ENCODE data around the gene CTNNA1.
"Not testable (repeated sequence)": the region's sequence is repeated elsewhere in the genome, so short reads cannot be mapped to it uniquely, and the experiment has no call there.

Gene CTNNA1

GRCh38 chr5:138733509-138733908, 19.7 kb upstream of the CTNNA1 start:
- Mint-ChIP-seq H3K36me3 (ENCODE audit: low read depth) (no peaks in the 10 kb centered on the region), H3K9me3 (no peaks in the 10 kb centered on the region), H3K27me3 (ENCODE audit: low read depth) (peaks cover 23% of the 10 kb centered on the region), H3K4me1 (ENCODE audit: low read depth) (peaks cover 3% of the 10 kb centered on the region), H3K27ac (no peak overlapping the region), H3K4me3 (no peak overlapping the region)

- Mint-ChIP-seq H3K9me3 (no peaks in the 10 kb centered on the region), H3K27ac (no peak overlapping the region), H3K27me3 (ENCODE audit: low read depth) (peaks cover 15% of the 10 kb centered on the region), H3K36me3 (ENCODE audit: low read depth) (no peaks in the 10 kb centered on the region), H3K4me1 (ENCODE audit: low read depth) (peaks cover 7% of the 10 kb centered on the region), H3K4me3 (no peak overlapping the region)
Measured at GRCh38 chr5:138736293-138736692, 16.9 kb upstream of the CTNNA1 start.

GRCh38 chr5:138737494-138738265, 15.5 kb upstream of the CTNNA1 start:
- Mint-ChIP-seq H3K4me3 (no peak overlapping the region), H3K4me1 (ENCODE audit: low read depth) (peaks cover 16% of the 10 kb centered on the region), H3K9me3 (no peaks in the 10 kb centered on the region), H3K36me3 (ENCODE audit: low read depth) (no peaks in the 10 kb centered on the region), H3K27me3 (ENCODE audit: low read depth) (peaks cover 15% of the 10 kb centered on the region), H3K27ac (no peak overlapping the region)

- Mint-ChIP-seq H3K4me1 (ENCODE audit: low read depth) (peaks cover 19% of the 10 kb centered on the region), H3K9me3 (no peaks in the 10 kb centered on the region), H3K27me3 (ENCODE audit: low read depth) (peaks cover 9% of the 10 kb centered on the region), H3K27ac (no peak overlapping the region), H3K4me3 (no peak overlapping the region), H3K36me3 (ENCODE audit: low read depth) (no peaks in the 10 kb centered on the region)
Measured at GRCh38 chr5:138738399-138738798, 14.8 kb upstream of the CTNNA1 start.

GRCh38 chr5:138739938-138740337, 13.3 kb upstream of the CTNNA1 start:
- Mint-ChIP-seq H3K9me3 (no peaks in the 10 kb centered on the region), H3K27ac (no peak overlapping the region), H3K36me3 (ENCODE audit: low read depth) (no peaks in the 10 kb centered on the region), H3K4me3 (no peak overlapping the region), H3K27me3 (ENCODE audit: low read depth) (peaks cover 8% of the 10 kb centered on the region), H3K4me1 (ENCODE audit: low read depth) (peaks cover 19% of the 10 kb centered on the region)

GRCh38 chr5:138743484-138743883, 9.7 kb upstream of the CTNNA1 start:
- Mint-ChIP-seq H3K36me3 (ENCODE audit: low read depth) (no peaks in the 10 kb centered on the region), H3K4me3 (no peak overlapping the region), H3K27me3 (ENCODE audit: low read depth) (peaks cover 7% of the 10 kb centered on the region)

GRCh38 chr5:138745268-138745667, 8.0 kb upstream of the CTNNA1 start:
- Mint-ChIP-seq H3K4me1 (ENCODE audit: low read depth) (peaks cover 12% of the 10 kb centered on the region), H3K4me3 (no peak overlapping the region), H3K36me3 (ENCODE audit: low read depth) (no peaks in the 10 kb centered on the region), H3K9me3 (no peaks in the 10 kb centered on the region), H3K27ac (peak overlapping the region; percentile 28), H3K27me3 (ENCODE audit: low read depth) (peaks cover 17% of the 10 kb centered on the region)

More at GRCh38 chr5:138743484-138743883, 9.7 kb upstream of the CTNNA1 start:
- Mint-ChIP-seq H3K27ac (no peak overlapping the region), H3K9me3 (no peaks in the 10 kb centered on the region), H3K4me1 (ENCODE audit: low read depth) (peaks cover 16% of the 10 kb centered on the region)

GRCh38 chr5:138748630-138749081, 4.6 kb upstream of the CTNNA1 start:
- Mint-ChIP-seq H3K27me3 (ENCODE audit: low read depth) (peaks cover 34% of the 10 kb centered on the region), H3K36me3 (ENCODE audit: low read depth) (no peaks in the 10 kb centered on the region), H3K9me3 (no peaks in the 10 kb centered on the region), H3K4me3 (no peak overlapping the region), H3K27ac (no peak overlapping the region), H3K4me1 (ENCODE audit: low read depth) (no peaks in the 10 kb centered on the region)

- not testable (repeated sequence) for H3K9me3 Mint-ChIP-seq; H3K36me3 Mint-ChIP-seq (ENCODE audit: low read depth); H3K4me3 Mint-ChIP-seq; H3K27ac Mint-ChIP-seq
- Mint-ChIP-seq H3K4me1 (ENCODE audit: low read depth) (peaks cover 11% of the 10 kb centered on the region), H3K27me3 (ENCODE audit: low read depth) (peaks cover 48% of the 10 kb centered on the region)
Measured at GRCh38 chr5:138751344-138751743, 1.9 kb upstream of the CTNNA1 start.

GRCh38 chr5:138752341-138752950, 779 bp upstream of the CTNNA1 start:
- Mint-ChIP-seq H3K4me3 (peak overlapping the region; percentile 75), H3K36me3 (ENCODE audit: low read depth) (peaks cover 12% of the 10 kb centered on the region), H3K4me1 (ENCODE audit: low read depth) (peaks cover 15% of the 10 kb centered on the region), H3K27ac (peak overlapping the region; percentile 36), H3K27me3 (ENCODE audit: low read depth) (peaks cover 57% of the 10 kb centered on the region), H3K9me3 (no peaks in the 10 kb centered on the region)

- H3K27ac Mint-ChIP-seq, result no peak overlapping the region
- peaks cover 47% of the 10 kb centered on the region for H3K27me3 Mint-ChIP-seq (ENCODE audit: low read depth)
- H3K4me1 Mint-ChIP-seq (ENCODE audit: low read depth), result peaks cover 17% of the 10 kb centered on the region
- H3K9me3 Mint-ChIP-seq, result peaks cover 7% of the 10 kb centered on the region
- peaks cover 19% of the 10 kb centered on the region for H3K36me3 Mint-ChIP-seq (ENCODE audit: low read depth)
- peak overlapping the region; percentile 76 for H3K4me3 Mint-ChIP-seq
Measured at GRCh38 chr5:138753794-138754698, 821 bp downstream of the CTNNA1 start.

- Mint-ChIP-seq H3K9me3 (peaks cover 7% of the 10 kb centered on the region), H3K27ac (no peak overlapping the region), H3K27me3 (ENCODE audit: low read depth) (peaks cover 44% of the 10 kb centered on the region)
Measured at GRCh38 chr5:138754699-138755057, 1.5 kb downstream of the CTNNA1 start.

GRCh38 chr5:138755084-138755748, 2.0 kb downstream of the CTNNA1 start:
- Mint-ChIP-seq H3K36me3 (ENCODE audit: low read depth) (peaks cover 26% of the 10 kb centered on the region), H3K9me3 (peaks cover 7% of the 10 kb centered on the region), H3K4me3 (peak overlapping the region; percentile 24), H3K27ac (no peak overlapping the region), H3K27me3 (ENCODE audit: low read depth) (peaks cover 44% of the 10 kb centered on the region), H3K4me1 (ENCODE audit: low read depth) (peaks cover 17% of the 10 kb centered on the region)

More at GRCh38 chr5:138754699-138755057, 1.5 kb downstream of the CTNNA1 start:
- Mint-ChIP-seq H3K4me1 (ENCODE audit: low read depth) (peaks cover 17% of the 10 kb centered on the region), H3K4me3 (peak overlapping the region; percentile 18), H3K36me3 (ENCODE audit: low read depth) (peaks cover 25% of the 10 kb centered on the region)

Data from T-helper 1 cell treated with Interleukin-12 subunit alpha and Interleukin-12 subunit beta and Interleukin-4 antibody, amounts not matched to agents 30 μg/mL and 1 μg/mL, for 36 hours (primary cell).